Measurements from ENCODE around the gene FAM3D.

The FAM3D gene

GRCh38 chr3:58631742-58632141, 34.8 kb downstream of the FAM3D start:
- TF ChIP-seq CTCF (IDR thresholded peaks at IDR 0.05; ENCODE audit: control insufficient read depth, insufficient read depth, low read depth, low read length, missing control alignments) = no peak
- no peak overlapping the region for H3K4me3 ChIP-seq (ENCODE audit: control insufficient read depth, low read depth, low read length)
- DNase-seq (ENCODE audit: low read depth) = no peak

GRCh38 chr3:58630710-58631092, 35.9 kb downstream of the FAM3D start:
- no peak for DNase-seq (ENCODE audit: low read depth)
- TF ChIP-seq CTCF (IDR thresholded peaks at IDR 0.05; ENCODE audit: control insufficient read depth, insufficient read depth, low read depth, low read length, missing control alignments) = no peak
- H3K4me3 ChIP-seq (ENCODE audit: control insufficient read depth, low read depth, low read length) = no peak overlapping the region

- TF ChIP-seq CTCF (IDR thresholded peaks at IDR 0.05; ENCODE audit: control insufficient read depth, insufficient read depth, low read depth, low read length, missing control alignments) = peak; percentile 86
These were observed 36.4 kb downstream of the FAM3D start for GRCh38 chr3:58630076-58630709.

GRCh38 chr3:58629629-58630028, 36.9 kb downstream of the FAM3D start:
- no peak for DNase-seq (ENCODE audit: low read depth)
- H3K4me3 ChIP-seq (ENCODE audit: control insufficient read depth, low read depth, low read length) = no peak overlapping the region
- TF ChIP-seq CTCF (IDR thresholded peaks at IDR 0.05; ENCODE audit: control insufficient read depth, insufficient read depth, low read depth, low read length, missing control alignments) = no peak

More at GRCh38 chr3:58630076-58630709, 36.4 kb downstream of the FAM3D start:
- DNase-seq (ENCODE audit: low read depth) = peak; percentile 20
- no peak overlapping the region for H3K4me3 ChIP-seq (ENCODE audit: control insufficient read depth, low read depth, low read length)

- no peak for TF ChIP-seq CTCF (IDR thresholded peaks at IDR 0.05; ENCODE audit: control insufficient read depth, insufficient read depth, low read depth, low read length, missing control alignments)
- peak; percentile 97 for DNase-seq (ENCODE audit: low read depth)
- H3K4me3 ChIP-seq (ENCODE audit: control insufficient read depth, low read depth, low read length) = peak overlapping the region; percentile 10; the same call in 1 of the 2 replicates
These were observed 37.6 kb downstream of the FAM3D start for GRCh38 chr3:58628823-58629562.

GRCh38 chr3:58627941-58628340, 38.6 kb downstream of the FAM3D start:
- TF ChIP-seq CTCF (IDR thresholded peaks at IDR 0.05; ENCODE audit: control insufficient read depth, insufficient read depth, low read depth, low read length, missing control alignments) = no peak
- no peak overlapping the region for H3K4me3 ChIP-seq (ENCODE audit: control insufficient read depth, low read depth, low read length)
- no peak for DNase-seq (ENCODE audit: low read depth)

All from AG09309 (cell line).